Neural progenitor cell (in vitro differentiated cells): Measurements from ENCODE around the gene CCDC169.

ENCODE experiments used
- CTCF ChIP-seq: fragments of 200-600 bp; sonication (generic); IDR thresholded peaks from 2 replicates; pipeline ENCODE4 v1.5.1; 2017; ENCODE audit warnings: antibody characterized with exemption, mild to moderate bottlenecking
- EZH2 ChIP-seq: fragments of 200-600 bp; sonication (generic); IDR thresholded peaks from 2 replicates; pipeline ENCODE4 v1.6.1; 2017; ENCODE audit warnings: antibody characterized with exemption, mild to moderate bottlenecking, moderate library complexity
- EZH2phosphoT487 ChIP-seq: fragments of 200-600 bp; sonication (generic); IDR thresholded peaks from 2 replicates; pipeline ENCODE4 v1.6.1; 2017; ENCODE audit warnings: antibody characterized with exemption

GRCh38 chr13:36344886-36345437, 47.3 kb upstream of the CCDC169 start:
- no peak for TF ChIP-seq EZH2
- no peak for TF ChIP-seq CTCF
- TF ChIP-seq EZH2phosphoT487, result no peak
